HG03139 (cell line): Measurements from ENCODE around the gene HS2ST1.
"Not testable (repeated sequence)": the region's sequence is repeated elsewhere in the genome, so short reads cannot be mapped to it uniquely, and the experiment has no call there.

Source experiments
- ATAC-seq: cut with Tn5 transposase; IDR thresholded peaks from one replicate; pipeline ENCODE4 v1.9.1; 2021; ENCODE audit not compliant: unreplicated experiment

HS2ST1 gene

GRCh38 chr1:86965012-86965826, 50.8 kb downstream of the HS2ST1 start:
- no peak for ATAC-seq

GRCh38 chr1:86965827-86966182, 51.4 kb downstream of the HS2ST1 start:
- ATAC-seq = no peak

GRCh38 chr1:86970938-86971337, 56.5 kb downstream of the HS2ST1 start:
- no peak for ATAC-seq

DNA sequence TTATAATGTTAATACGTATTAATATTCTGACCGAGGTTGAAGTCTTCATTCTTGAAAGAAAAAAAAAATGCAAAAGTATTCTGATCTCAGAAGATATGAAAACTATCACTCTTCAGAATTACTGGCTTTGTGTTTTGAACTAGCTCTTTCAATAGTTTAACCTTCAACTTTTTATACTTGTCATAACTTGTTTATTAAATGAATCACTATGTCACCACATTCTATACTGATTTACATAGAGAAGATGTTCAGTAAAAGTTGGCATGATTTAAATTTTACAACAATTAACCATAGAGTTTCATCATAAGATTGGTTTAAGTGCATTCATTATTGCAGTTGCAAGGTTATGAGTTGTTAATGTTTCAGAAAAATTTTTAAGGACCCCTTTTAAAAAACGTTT, 57.3 kb downstream of the HS2ST1 start:
- no peak for ATAC-seq

DNA sequence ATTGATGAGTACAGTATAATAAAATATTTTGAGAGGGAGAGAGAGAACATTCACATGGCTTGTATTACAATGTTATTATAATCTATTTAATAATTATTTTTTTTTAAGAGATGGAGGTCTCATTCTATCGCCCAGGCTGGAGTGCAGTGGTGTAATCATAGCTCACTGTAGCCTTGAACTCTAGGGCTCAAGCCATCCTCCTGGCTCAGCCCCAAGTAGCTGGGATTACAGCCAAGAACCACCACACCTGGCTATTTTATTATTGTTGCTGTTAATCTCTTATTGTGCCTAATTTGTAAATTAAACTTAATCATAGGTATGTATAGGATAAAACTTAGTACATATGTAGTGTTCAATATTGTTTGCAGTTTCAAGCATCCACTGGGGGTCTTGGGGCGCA, 57.8 kb downstream of the HS2ST1 start:
- no peak for ATAC-seq

- no peak for ATAC-seq
Observed at GRCh38 chr1:86975993-86976550, 61.6 kb downstream of the HS2ST1 start.

GRCh38 chr1:86976664-86977063, 62.2 kb downstream of the HS2ST1 start:
- no peak for ATAC-seq

DNA sequence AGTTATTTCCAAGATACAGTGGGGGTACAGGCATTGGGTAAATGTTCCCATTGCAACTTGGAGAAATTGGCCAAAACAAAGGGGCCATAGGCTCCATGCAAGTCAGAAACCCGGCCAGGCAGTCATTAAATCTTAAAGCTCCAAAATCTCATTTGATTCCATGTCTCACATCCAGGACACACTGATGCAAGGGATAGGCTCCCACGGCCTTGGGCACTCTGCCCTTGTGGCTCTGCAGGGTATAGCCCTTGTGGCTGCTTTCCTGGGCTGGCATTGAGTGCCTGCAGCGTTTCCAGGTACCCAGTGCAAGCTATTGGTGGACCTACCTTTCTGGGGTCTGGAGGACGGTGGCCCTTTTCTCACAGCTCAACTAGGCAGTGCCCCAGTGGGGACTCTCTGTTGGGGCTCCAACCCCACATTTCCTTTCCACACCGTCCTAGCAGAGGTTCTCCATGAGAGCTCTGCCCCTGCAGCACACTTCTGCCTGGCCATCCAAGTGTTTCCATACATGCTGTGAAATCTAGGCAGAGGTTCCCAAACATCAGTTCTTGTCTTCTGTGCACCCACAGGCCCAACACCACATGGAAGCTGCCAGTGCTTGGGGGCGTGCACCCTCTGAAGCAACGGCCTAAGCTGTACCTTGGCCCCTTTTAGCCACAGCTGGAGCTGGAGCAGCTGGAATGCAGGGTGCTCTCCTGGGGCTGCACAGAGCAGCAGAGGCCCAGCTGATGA, 67.2 kb downstream of the HS2ST1 start:
- ATAC-seq = no peak

DNA sequence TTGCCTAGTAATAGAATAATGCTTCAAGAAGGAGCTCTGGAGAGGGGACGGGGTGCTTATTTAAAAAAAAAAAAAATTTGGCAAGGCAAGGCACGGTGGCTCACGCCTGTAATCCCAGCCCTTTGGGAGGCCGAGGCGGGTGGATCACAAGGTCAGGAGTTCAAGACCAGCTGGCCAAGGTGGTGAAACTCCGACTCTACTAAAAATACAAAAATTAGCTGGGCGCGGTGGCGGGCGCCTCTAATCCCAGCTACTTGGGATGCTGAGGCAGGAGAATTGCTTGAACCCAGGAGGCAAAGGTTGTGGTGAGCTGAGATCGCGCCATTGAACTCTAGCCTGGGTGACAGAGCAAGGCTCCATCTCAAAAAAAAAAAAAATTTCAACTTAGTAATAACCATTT, 69.2 kb downstream of the HS2ST1 start:
- ATAC-seq = not testable (repeated sequence)

- ATAC-seq = no peak
Observed at GRCh38 chr1:86987446-86987845, 73.0 kb downstream of the HS2ST1 start.

DNA sequence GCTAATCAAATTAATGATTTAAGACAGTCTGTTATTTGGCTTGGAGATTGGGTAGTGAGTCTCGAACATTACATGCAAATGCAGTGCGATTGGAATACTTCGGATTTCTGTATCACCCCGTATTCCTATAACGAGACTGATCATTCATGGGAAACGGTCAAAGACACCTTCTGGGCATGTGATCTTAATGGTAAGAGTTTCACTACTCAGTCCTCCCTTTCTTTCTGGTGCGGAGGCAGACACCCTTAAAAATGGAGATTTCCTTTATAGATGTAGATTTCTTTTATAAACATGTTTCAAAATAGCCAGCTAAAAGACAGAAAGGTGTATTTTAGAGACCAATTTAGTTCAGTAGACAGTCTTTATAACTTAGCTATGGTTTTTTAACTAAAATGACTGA, 74.4 kb downstream of the HS2ST1 start:
- no peak for ATAC-seq

DNA sequence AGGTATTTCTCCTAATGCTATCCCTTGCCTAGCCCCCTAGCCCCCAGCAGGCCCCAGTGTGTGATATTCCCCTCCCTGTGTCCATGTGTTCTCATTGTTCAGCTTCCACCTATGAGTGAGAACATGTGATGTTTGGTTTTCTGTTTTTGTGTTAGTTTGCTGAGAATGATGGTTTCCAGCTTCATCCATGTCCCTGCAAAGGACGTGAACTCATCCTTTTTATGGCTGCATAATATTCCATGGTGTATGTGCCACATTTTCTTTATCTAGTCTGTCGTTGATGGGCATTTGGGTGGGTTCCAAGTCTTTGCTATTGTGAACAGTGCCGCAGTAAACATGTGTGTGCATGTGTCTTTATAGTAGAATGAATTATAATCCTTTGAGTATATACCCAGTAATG, 75.3 kb downstream of the HS2ST1 start:
- ATAC-seq = not testable (repeated sequence)

DNA sequence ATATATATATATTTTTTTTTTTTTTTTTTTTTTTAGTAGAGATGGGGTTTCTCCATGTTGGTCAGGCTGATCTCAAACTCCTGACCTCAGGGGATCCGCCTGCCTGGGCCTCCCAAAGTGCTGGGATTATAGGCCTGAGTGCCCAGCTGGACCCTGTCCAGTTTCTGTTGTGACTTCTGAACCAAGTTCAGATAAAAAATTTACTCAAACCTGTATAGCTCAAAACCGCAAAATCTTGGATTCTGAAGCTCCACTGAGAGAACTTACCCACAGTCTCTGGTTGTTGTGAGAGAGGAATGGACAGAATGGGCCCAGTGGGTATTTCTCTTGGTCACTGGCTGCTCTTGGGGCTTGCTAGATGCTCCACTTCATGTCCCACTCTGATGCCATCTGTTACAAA, 76.4 kb downstream of the HS2ST1 start:
- ATAC-seq = no peak

- ATAC-seq = no peak
Observed at GRCh38 chr1:86991549-86992186, 77.2 kb downstream of the HS2ST1 start.

DNA sequence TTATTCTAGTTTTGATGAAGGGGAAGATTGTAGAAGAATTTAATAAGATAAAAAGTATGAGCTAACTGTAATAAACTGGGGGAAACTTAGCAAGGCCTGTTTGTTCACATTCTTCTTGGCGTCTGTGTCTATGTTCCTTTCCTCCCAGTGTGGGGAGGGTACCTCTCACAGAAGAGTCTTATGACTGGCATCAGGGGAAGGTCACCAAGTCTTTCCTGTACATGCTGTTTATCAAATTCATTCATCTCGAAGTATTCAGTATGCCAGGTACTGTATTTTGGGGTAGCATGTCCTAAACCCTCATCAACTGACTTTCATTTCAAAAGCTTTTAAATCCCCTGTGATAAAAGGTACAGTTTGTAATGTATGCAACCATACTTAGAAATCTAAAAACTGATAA, 78.4 kb downstream of the HS2ST1 start:
- ATAC-seq = no peak

DNA sequence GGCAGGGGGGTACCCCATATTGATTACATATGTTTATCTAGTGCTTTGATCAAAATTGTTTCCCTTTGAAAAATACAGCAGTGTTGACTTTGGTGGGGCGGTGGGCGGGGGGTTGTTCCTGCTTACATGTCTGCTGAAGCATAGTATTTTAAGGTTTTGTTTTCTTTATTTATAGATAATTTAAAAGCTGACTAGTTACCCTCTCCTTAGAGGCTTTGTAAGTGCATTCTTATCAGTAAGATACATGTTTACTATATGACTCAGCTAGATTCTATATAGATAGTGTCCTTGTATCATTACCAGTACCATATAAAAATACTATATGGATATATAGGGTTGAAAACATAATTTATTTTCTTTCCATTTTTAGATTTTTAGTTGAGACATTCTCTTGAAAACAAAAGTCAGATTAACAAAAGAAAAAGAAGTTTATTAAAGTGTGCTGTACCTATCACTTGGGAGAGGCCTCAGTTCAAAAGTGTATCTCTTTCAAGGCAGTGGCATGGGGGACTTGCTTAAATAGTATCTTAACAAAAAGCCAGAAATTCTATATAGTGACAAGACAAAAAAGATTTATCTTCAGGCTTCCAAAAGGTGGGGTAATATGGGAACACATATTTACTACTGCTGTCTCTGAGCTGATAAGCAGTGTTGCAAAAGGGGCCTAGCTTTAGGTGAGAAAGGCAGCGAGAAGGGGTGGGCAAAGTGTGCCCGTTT, 79.0 kb downstream of the HS2ST1 start:
- no peak for ATAC-seq

DNA sequence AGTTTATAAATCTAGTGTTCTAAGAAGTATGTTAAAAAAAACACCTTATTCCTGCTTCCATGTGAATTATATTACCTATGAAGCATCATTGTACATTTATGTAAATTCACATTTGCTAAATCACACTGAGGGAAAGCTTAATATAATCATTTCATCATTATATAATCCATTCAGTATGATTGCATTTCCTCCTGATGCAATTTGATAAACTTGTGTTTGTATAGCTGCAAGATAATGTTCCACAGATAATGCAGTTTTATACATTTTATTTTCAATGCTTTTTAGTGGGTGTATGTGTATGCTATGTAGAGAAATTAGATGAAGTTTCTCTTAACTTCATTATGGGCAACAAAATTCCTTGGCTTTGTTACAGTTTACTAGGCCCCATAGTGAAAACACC, 79.6 kb downstream of the HS2ST1 start:
- no peak for ATAC-seq

DNA sequence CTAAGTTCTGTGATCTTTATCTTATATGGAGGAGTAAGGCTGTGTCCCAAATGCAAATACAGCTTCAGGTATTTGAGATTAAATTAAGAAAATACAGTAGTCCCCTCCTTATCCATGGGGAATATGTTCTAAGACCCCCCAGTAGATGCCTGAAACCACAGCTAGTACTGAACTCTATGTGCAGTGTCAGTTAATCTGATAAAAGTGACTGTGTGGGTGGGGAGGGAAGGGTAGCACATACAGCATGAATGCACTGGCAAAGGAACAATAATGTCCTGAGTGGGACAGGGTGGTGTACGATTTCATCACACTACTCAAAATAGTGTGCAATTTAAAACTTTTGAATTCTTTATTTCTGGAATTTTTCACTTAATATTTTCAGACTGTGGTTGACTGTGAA, 83.1 kb downstream of the HS2ST1 start:
- ATAC-seq = no peak

- ATAC-seq = no peak
Observed at GRCh38 chr1:86998280-86998679, 83.8 kb downstream of the HS2ST1 start.

DNA sequence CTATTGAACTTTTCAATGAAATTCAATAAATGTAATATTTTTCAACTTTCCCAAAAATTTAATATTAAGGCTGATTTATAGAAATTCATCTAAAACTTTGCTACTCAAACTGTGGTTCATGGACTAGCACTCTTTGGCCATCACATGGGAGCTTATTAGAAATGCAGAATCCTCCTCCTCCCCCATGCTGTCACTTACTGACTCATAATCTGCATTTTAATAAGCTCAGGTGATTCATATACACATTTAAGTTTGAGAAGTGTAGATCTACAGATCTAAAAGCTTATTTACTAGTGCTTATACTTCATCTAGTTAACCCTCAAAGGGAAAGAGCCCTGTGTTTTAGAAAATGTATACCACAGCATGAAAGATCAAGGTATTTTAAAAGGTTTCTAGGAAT, 84.3 kb downstream of the HS2ST1 start:
- ATAC-seq = no peak

DNA sequence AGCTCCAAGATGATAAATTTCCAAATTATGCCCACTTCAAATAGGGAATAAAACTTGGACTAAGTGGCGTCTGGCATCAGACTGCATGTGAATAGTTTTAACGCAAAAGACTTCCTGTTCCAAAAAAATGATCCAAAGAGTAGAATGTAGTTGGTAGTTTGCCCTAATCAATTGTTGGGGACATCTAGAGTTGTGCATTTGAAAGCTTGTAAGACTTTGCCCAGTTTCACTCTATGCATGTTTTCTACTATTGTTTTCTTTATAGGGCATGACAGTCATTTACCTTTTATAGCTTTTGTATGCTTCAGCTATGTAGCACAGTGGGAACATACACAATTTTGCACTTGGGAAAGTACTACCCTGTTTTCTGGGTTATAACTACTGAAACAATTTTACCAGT, 86.0 kb downstream of the HS2ST1 start:
- no peak for ATAC-seq
